Endodermal cell (in vitro differentiated cells): Measurements from ENCODE around the gene RNF224. TPM values are rescaled to one million over a fixed set of nuclear protein-coding genes. Genes with fewer than 3 reads are reported as not detected.

Experiments
- DNase-seq: peaks from one replicate; pipeline ENCODE4 v3.0.0-alpha.2; 2017
- H3K27ac ChIP-seq: 2 replicates; pipeline ENCODE4 v1.5.1; 2013; ENCODE audit warnings: mild to moderate bottlenecking, low read depth, low read length, moderate library complexity
- H3K27me3 ChIP-seq: 2 replicates; pipeline ENCODE4 v1.6.1; 2013; ENCODE audit warnings: mild to moderate bottlenecking, low read length, moderate library complexity; ENCODE audit not compliant: insufficient read depth, control insufficient read depth, poor library complexity, severe bottlenecking
- H3K36me3 ChIP-seq: 2 replicates; pipeline ENCODE4 v1.7.0; 2013; ENCODE audit warnings: mild to moderate bottlenecking, low read length, moderate library complexity; ENCODE audit not compliant: control insufficient read depth, insufficient read depth
- H3K4me1 ChIP-seq: one replicate; pipeline ENCODE4 v1.7.0; 2013; ENCODE audit warnings: low read length; ENCODE audit not compliant: control insufficient read depth, insufficient read depth
- H3K4me3 ChIP-seq: 2 replicates; pipeline ENCODE4 v1.5.1; 2013; ENCODE audit warnings: mild to moderate bottlenecking, low read length, moderate library complexity
- H3K9ac ChIP-seq: 2 replicates; pipeline ENCODE4 v1.6.1; 2013; ENCODE audit warnings: mild to moderate bottlenecking, low read length, moderate library complexity; ENCODE audit not compliant: poor library complexity, severe bottlenecking; ENCODE audit errors: extremely low read depth
- H3K9me3 ChIP-seq: 2 replicates; pipeline ENCODE4 v1.6.1; 2013; ENCODE audit warnings: mild to moderate bottlenecking, low read length, moderate library complexity; ENCODE audit not compliant: control insufficient read depth
- H3K27ac Mint-ChIP-seq: 2 replicates; pipeline ENCODE4 v1.8.0; 2020; ENCODE audit warnings: mixed read lengths
- H3K27me3 Mint-ChIP-seq: 2 replicates; pipeline ENCODE4 v1.8.0; 2021; ENCODE audit warnings: mild to moderate bottlenecking, mixed read lengths; ENCODE audit not compliant: insufficient read depth
- H3K36me3 Mint-ChIP-seq: 2 replicates; pipeline ENCODE4 v1.8.0; 2020; ENCODE audit warnings: low read depth, mixed read lengths
- H3K4me1 Mint-ChIP-seq: 2 replicates; pipeline ENCODE4 v1.8.0; 2020; ENCODE audit warnings: mixed read lengths
- H3K4me3 Mint-ChIP-seq: 2 replicates; pipeline ENCODE4 v1.8.0; 2020; ENCODE audit warnings: mild to moderate bottlenecking, moderate library complexity, mixed read lengths
- H3K9me3 Mint-ChIP-seq: 2 replicates; pipeline ENCODE4 v1.8.0; 2020; ENCODE audit warnings: mild to moderate bottlenecking, mixed read lengths
- WGBS, 2 experiments: methylation state at CpG; one replicate each; pipeline versions ENCODE4 v1.1.5 to v1.1.7; 2013; ENCODE audit warnings: missing lambda C conversion rate in 2 of 2, mixed read lengths in 1 of 2; ENCODE audit not compliant: insufficient coverage in 1 of 2, insufficient read length in 1 of 2; 5-methylcytosine and 5-hydroxymethylcytosine counted together
- total RNA-seq, 2 donors: library from RNA; stranded (reverse); fragmentation: NEBNext Ultra II Directional in 1 of 2; extraction: Animal tissue kit (Norgen Biotek cat#: 25700) in 1 of 2; gene quantifications; 2 replicates in 1 of 2; 3 replicates in 1 of 2; pipeline ENCODE4 v1.2.1, GENCODE V29; 2021
- TF ChIP-seq, protein P1 (sequence below): fragments of 200-600 bp; sonication (generic); conservative IDR thresholded peaks from 2 replicates; pipeline ENCODE4 v1.5.0; 2021; ENCODE audit warnings: antibody characterized with exemption, mild to moderate bottlenecking

The RNF224 gene
- total RNA-seq, 2 donors from 2014 or later: 0.24 to 0.38 TPM

GRCh38 chr9:137224830-137225694 is 2.2 kb upstream of the RNF224 start, which contains the start of gene CYSRT1:
TSS of gene CYSRT1 (plus strand) at chr9:137225174. CDS start at chr9:137225622, 448 bp downstream.
- H3K27ac ChIP-seq: no peak within 1 kb of the TSS
- peak within 1 kb of the TSS; percentile 89 for H3K4me3 ChIP-seq
- DNase-seq: no peak
- no peaks in the 10 kb centered on the region for H3K27me3 ChIP-seq
- Mint-ChIP-seq H3K27ac (no peak within 1 kb of the TSS), H3K4me1 (peaks cover 2% of the 10 kb centered on the region), H3K36me3 (no peaks in the 10 kb centered on the region), H3K27me3 (no peaks in the 10 kb centered on the region), H3K9me3 (no peaks in the 10 kb centered on the region), H3K4me3 (peak within 1 kb of the TSS; percentile 61)
- no peaks in the 10 kb centered on the region for H3K36me3 ChIP-seq
- 78 to 84% methylated on average over 8 to 23 of the region's 23 CpGs for WGBS, 2 experiments
- H3K9ac ChIP-seq: peak within 1 kb of the TSS; percentile 73
- TF ChIP-seq, protein P1, sequence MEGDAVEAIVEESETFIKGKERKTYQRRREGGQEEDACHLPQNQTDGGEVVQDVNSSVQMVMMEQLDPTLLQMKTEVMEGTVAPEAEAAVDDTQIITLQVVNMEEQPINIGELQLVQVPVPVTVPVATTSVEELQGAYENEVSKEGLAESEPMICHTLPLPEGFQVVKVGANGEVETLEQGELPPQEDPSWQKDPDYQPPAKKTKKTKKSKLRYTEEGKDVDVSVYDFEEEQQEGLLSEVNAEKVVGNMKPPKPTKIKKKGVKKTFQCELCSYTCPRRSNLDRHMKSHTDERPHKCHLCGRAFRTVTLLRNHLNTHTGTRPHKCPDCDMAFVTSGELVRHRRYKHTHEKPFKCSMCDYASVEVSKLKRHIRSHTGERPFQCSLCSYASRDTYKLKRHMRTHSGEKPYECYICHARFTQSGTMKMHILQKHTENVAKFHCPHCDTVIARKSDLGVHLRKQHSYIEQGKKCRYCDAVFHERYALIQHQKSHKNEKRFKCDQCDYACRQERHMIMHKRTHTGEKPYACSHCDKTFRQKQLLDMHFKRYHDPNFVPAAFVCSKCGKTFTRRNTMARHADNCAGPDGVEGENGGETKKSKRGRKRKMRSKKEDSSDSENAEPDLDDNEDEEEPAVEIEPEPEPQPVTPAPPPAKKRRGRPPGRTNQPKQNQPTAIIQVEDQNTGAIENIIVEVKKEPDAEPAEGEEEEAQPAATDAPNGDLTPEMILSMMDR: no peak
- no peaks in the 10 kb centered on the region for H3K9me3 ChIP-seq
- H3K4me1 ChIP-seq: peaks cover 4% of the 10 kb centered on the region

GRCh38 chr9:137225699-137226331 is 1.5 kb upstream of the RNF224 start:
- no peaks in the 10 kb centered on the region for H3K27me3 Mint-ChIP-seq
- no peak overlapping the region for H3K4me3 Mint-ChIP-seq
- H3K36me3 Mint-ChIP-seq: no peaks in the 10 kb centered on the region
- H3K4me3 ChIP-seq: no peak overlapping the region
- no peak overlapping the region for H3K27ac Mint-ChIP-seq
- H3K4me1 ChIP-seq: no peaks in the 10 kb centered on the region
- TF ChIP-seq, protein P1: no peak
- no peaks in the 10 kb centered on the region for H3K36me3 ChIP-seq
- H3K27ac ChIP-seq: no peak overlapping the region
- peaks cover 2% of the 10 kb centered on the region for H3K4me1 Mint-ChIP-seq
- H3K27me3 ChIP-seq: no peaks in the 10 kb centered on the region
- H3K9ac ChIP-seq: no peak overlapping the region
- no peak for DNase-seq
- H3K9me3 Mint-ChIP-seq: no peaks in the 10 kb centered on the region
- H3K9me3 ChIP-seq: no peaks in the 10 kb centered on the region
- 89 to 98% methylated on average over 9 to 21 of the region's 21 CpGs for WGBS, 2 experiments

GRCh38 chr9:137226338-137227053 is 806 bp upstream of the RNF224 start:
- Histone ChIP-seq H3K9ac (no peak overlapping the region), H3K27me3 (no peaks in the 10 kb centered on the region), H3K27ac (no peak overlapping the region), H3K9me3 (no peaks in the 10 kb centered on the region), H3K4me3 (no peak overlapping the region), H3K4me1 (no peaks in the 10 kb centered on the region), H3K36me3 (no peaks in the 10 kb centered on the region)
- DNase-seq: no peak
- TF ChIP-seq, protein P1: no peak
- no peaks in the 10 kb centered on the region for H3K9me3 Mint-ChIP-seq
- H3K4me1 Mint-ChIP-seq: peaks cover 2% of the 10 kb centered on the region
- H3K27ac Mint-ChIP-seq: no peak overlapping the region
- no peaks in the 10 kb centered on the region for H3K36me3 Mint-ChIP-seq
- no peaks in the 10 kb centered on the region for H3K27me3 Mint-ChIP-seq
- no peak overlapping the region for H3K4me3 Mint-ChIP-seq
- WGBS, 2 experiments: 89 to 91% methylated on average over 12 to 18 of the region's 18 CpGs
